Measurements from ENCODE around the gene NME4.

Gene NME4

GRCh38 chr16:430904-431303 is 33.9 kb downstream of the NME4 start:
- 96 to 97% methylated on average over 7 of the region's 7 CpGs for WGBS, 2 experiments
- Histone ChIP-seq H3K9me3 (ENCODE audit: control insufficient read depth, low read length) (no peaks in the 10 kb centered on the region), H3K27ac (ENCODE audit: insufficient read depth, low read depth, low read length, poor library complexity, severe bottlenecking) (no peak overlapping the region), H3K27me3 (ENCODE audit: control insufficient read depth, insufficient read depth, low read length, poor library complexity, severe bottlenecking) (peaks cover 8% of the 10 kb centered on the region), H3K4me1 (ENCODE audit: control insufficient read depth, insufficient read depth, low read length) (peaks cover 7% of the 10 kb centered on the region), H3K36me3 (ENCODE audit: control insufficient read depth, insufficient read depth, low read length) (no peaks in the 10 kb centered on the region), H3K4me3 (ENCODE audit: insufficient read depth, low read depth, low read length) (no peak overlapping the region)

GRCh38 chr16:440627-441026 is 43.6 kb downstream of the NME4 start:
- Histone ChIP-seq H3K4me3 (ENCODE audit: insufficient read depth, low read depth, low read length) (no peak overlapping the region), H3K27ac (ENCODE audit: insufficient read depth, low read depth, low read length, poor library complexity, severe bottlenecking) (no peak overlapping the region), H3K27me3 (ENCODE audit: control insufficient read depth, insufficient read depth, low read length, poor library complexity, severe bottlenecking) (no peaks in the 10 kb centered on the region), H3K4me1 (ENCODE audit: control insufficient read depth, insufficient read depth, low read length) (no peaks in the 10 kb centered on the region), H3K9me3 (ENCODE audit: control insufficient read depth, low read length) (no peaks in the 10 kb centered on the region), H3K36me3 (ENCODE audit: control insufficient read depth, insufficient read depth, low read length) (no peaks in the 10 kb centered on the region)
- WGBS, 2 experiments: 96 to 97% methylated on average over 6 of the region's 6 CpGs

GRCh38 chr16:441447-441846 is 44.4 kb downstream of the NME4 start:
- no peaks in the 10 kb centered on the region for H3K9me3 ChIP-seq (ENCODE audit: control insufficient read depth, low read length)
- 98% methylated on average over 6 of the region's 6 CpGs for WGBS, 2 experiments
- H3K27ac ChIP-seq (ENCODE audit: insufficient read depth, low read depth, low read length, poor library complexity, severe bottlenecking): no peak overlapping the region
- no peaks in the 10 kb centered on the region for H3K27me3 ChIP-seq (ENCODE audit: control insufficient read depth, insufficient read depth, low read length, poor library complexity, severe bottlenecking)
- no peaks in the 10 kb centered on the region for H3K4me1 ChIP-seq (ENCODE audit: control insufficient read depth, insufficient read depth, low read length)
- H3K36me3 ChIP-seq (ENCODE audit: control insufficient read depth, insufficient read depth, low read length): no peaks in the 10 kb centered on the region
- H3K4me3 ChIP-seq (ENCODE audit: insufficient read depth, low read depth, low read length): no peak overlapping the region

GRCh38 chr16:442976-443375 is 46.0 kb downstream of the NME4 start:
- Histone ChIP-seq H3K36me3 (ENCODE audit: control insufficient read depth, insufficient read depth, low read length) (no peaks in the 10 kb centered on the region), H3K27ac (ENCODE audit: insufficient read depth, low read depth, low read length, poor library complexity, severe bottlenecking) (no peak overlapping the region), H3K4me1 (ENCODE audit: control insufficient read depth, insufficient read depth, low read length) (no peaks in the 10 kb centered on the region), H3K27me3 (ENCODE audit: control insufficient read depth, insufficient read depth, low read length, poor library complexity, severe bottlenecking) (no peaks in the 10 kb centered on the region), H3K4me3 (ENCODE audit: insufficient read depth, low read depth, low read length) (no peak overlapping the region), H3K9me3 (ENCODE audit: control insufficient read depth, low read length) (no peaks in the 10 kb centered on the region)
- WGBS, 2 experiments: 95 to 97% methylated on average over 5 to 6 of the region's 6 CpGs

GRCh38 chr16:444027-444426 is 47.0 kb downstream of the NME4 start:
- WGBS, 2 experiments: 89 to 93% methylated on average over 10 of the region's 10 CpGs
- H3K4me1 ChIP-seq (ENCODE audit: control insufficient read depth, insufficient read depth, low read length): no peaks in the 10 kb centered on the region
- no peak overlapping the region for H3K4me3 ChIP-seq (ENCODE audit: insufficient read depth, low read depth, low read length)
- no peak overlapping the region for H3K27ac ChIP-seq (ENCODE audit: insufficient read depth, low read depth, low read length, poor library complexity, severe bottlenecking)
- H3K36me3 ChIP-seq (ENCODE audit: control insufficient read depth, insufficient read depth, low read length): no peaks in the 10 kb centered on the region
- no peaks in the 10 kb centered on the region for H3K27me3 ChIP-seq (ENCODE audit: control insufficient read depth, insufficient read depth, low read length, poor library complexity, severe bottlenecking)
- no peaks in the 10 kb centered on the region for H3K9me3 ChIP-seq (ENCODE audit: control insufficient read depth, low read length)

DNA sequence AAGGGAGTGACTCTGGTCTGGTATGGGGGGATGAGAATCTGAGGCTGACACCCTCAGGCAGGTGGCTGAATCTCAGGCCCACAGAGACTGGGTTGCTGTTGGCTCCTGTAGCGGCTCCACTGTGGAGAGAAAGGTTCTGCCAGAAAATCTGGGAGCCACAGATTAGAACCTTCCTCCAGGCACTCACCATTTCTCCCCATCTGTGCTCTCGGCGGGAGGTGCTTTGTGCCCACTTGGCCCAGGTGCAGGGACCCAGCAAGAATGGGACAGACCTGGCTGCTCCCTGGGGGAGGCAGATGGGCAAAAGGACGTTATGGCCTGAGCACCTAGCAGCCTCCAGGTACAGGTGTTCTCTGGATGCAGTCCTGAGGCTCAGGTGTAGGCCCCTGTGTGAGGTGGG is 48.6 kb downstream of the NME4 start:
- H3K4me1 ChIP-seq (ENCODE audit: control insufficient read depth, insufficient read depth, low read length): no peaks in the 10 kb centered on the region
- no peak overlapping the region for H3K27ac ChIP-seq (ENCODE audit: insufficient read depth, low read depth, low read length, poor library complexity, severe bottlenecking)
- H3K36me3 ChIP-seq (ENCODE audit: control insufficient read depth, insufficient read depth, low read length): no peaks in the 10 kb centered on the region
- no peak overlapping the region for H3K4me3 ChIP-seq (ENCODE audit: insufficient read depth, low read depth, low read length)
- no peaks in the 10 kb centered on the region for H3K9me3 ChIP-seq (ENCODE audit: control insufficient read depth, low read length)
- no peaks in the 10 kb centered on the region for H3K27me3 ChIP-seq (ENCODE audit: control insufficient read depth, insufficient read depth, low read length, poor library complexity, severe bottlenecking)
- 88 to 89% methylated on average over 4 of the region's 4 CpGs for WGBS, 2 experiments
